ENCODE results near the gene TMEM184C.

DNA sequence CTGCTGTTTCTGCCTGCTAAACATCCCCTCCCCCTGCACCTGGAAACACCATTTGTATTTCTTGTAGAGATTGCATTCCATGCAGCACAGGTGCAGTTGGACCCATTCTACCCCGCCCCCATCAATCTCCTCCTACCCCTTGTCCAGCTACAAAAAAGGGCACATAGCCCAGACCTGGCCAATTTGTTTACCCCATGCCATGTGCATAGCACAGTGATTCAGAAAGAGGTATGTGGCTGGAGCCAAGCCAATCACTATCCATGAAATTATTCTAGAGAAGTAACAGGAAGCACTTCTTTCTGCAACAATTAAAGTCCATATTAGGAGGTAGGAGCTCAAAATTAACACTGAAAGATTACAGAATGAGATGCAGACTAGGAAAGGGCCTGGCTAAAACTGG is 20.2 kb upstream of the TMEM184C start:
- no peak for TF ChIP-seq EZH2 (IDR thresholded peaks at IDR 0.05)
- no peak for TF ChIP-seq CTCF (IDR thresholded peaks at IDR 0.05)
